ENCODE results near the gene OR52W1.

OR52W1 gene

DNA sequence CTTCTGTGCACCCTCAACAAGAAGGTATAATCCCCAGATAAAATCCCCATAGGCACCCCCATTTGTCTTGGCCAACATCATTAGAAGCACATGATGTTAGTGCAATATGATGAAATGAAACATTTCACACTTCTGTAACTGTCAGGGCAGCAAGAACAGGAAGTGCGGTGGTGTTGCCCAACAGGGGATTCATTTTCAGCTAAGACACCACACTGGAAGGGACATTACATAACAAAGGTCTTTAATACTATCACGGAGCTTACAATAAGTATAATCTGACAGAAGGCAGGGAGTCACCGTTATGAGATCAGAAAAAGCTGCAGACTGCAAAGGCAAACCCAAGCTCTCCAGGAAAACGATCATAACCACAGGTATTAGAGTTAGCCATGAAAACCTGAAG, 2.0 kb downstream of the OR52W1 start:
- H3K4me1 ChIP-seq (ENCODE audit: control insufficient read depth, insufficient read depth, low read length), result no peaks in the 10 kb centered on the region
- no peak overlapping the region for H3K4me3 ChIP-seq (ENCODE audit: insufficient read depth, low read depth, low read length)
- 78% methylated on average over 4 of the region's 4 CpGs for WGBS, 2 experiments
- H3K27ac ChIP-seq (ENCODE audit: insufficient read depth, low read depth, low read length, poor library complexity, severe bottlenecking), result no peak overlapping the region
- H3K27me3 ChIP-seq (ENCODE audit: control insufficient read depth, insufficient read depth, low read length, poor library complexity, severe bottlenecking), result no peaks in the 10 kb centered on the region
- no peaks in the 10 kb centered on the region for H3K9me3 ChIP-seq (ENCODE audit: control insufficient read depth, low read length)
- H3K36me3 ChIP-seq (ENCODE audit: control insufficient read depth, insufficient read depth, low read length), result no peaks in the 10 kb centered on the region

GRCh38 chr11:6201481-6201880, 2.5 kb downstream of the OR52W1 start:
- H3K36me3 ChIP-seq (ENCODE audit: control insufficient read depth, insufficient read depth, low read length), result no peaks in the 10 kb centered on the region
- no peaks in the 10 kb centered on the region for H3K4me1 ChIP-seq (ENCODE audit: control insufficient read depth, insufficient read depth, low read length)
- no peak overlapping the region for H3K27ac ChIP-seq (ENCODE audit: insufficient read depth, low read depth, low read length, poor library complexity, severe bottlenecking)
- no peaks in the 10 kb centered on the region for H3K9me3 ChIP-seq (ENCODE audit: control insufficient read depth, low read length)
- H3K27me3 ChIP-seq (ENCODE audit: control insufficient read depth, insufficient read depth, low read length, poor library complexity, severe bottlenecking), result no peaks in the 10 kb centered on the region
- no peak overlapping the region for H3K4me3 ChIP-seq (ENCODE audit: insufficient read depth, low read depth, low read length)
- WGBS, 2 experiments, result 88 to 92% methylated on average over 2 of the region's 2 CpGs

- no peaks in the 10 kb centered on the region for H3K4me1 ChIP-seq (ENCODE audit: control insufficient read depth, insufficient read depth, low read length)
- 94 to 96% methylated on average over 1 of the region's 1 CpG for WGBS, 2 experiments
- no peaks in the 10 kb centered on the region for H3K27me3 ChIP-seq (ENCODE audit: control insufficient read depth, insufficient read depth, low read length, poor library complexity, severe bottlenecking)
- no peak overlapping the region for H3K4me3 ChIP-seq (ENCODE audit: insufficient read depth, low read depth, low read length)
- H3K27ac ChIP-seq (ENCODE audit: insufficient read depth, low read depth, low read length, poor library complexity, severe bottlenecking), result no peak overlapping the region
- H3K36me3 ChIP-seq (ENCODE audit: control insufficient read depth, insufficient read depth, low read length), result no peaks in the 10 kb centered on the region
- no peaks in the 10 kb centered on the region for H3K9me3 ChIP-seq (ENCODE audit: control insufficient read depth, low read length)
Measured at GRCh38 chr11:6202041-6202440, 3.0 kb downstream of the OR52W1 start.

- Histone ChIP-seq H3K27ac (ENCODE audit: insufficient read depth, low read depth, low read length, poor library complexity, severe bottlenecking) (no peak overlapping the region), H3K9me3 (ENCODE audit: control insufficient read depth, low read length) (no peaks in the 10 kb centered on the region), H3K4me1 (ENCODE audit: control insufficient read depth, insufficient read depth, low read length) (no peaks in the 10 kb centered on the region), H3K27me3 (ENCODE audit: control insufficient read depth, insufficient read depth, low read length, poor library complexity, severe bottlenecking) (no peaks in the 10 kb centered on the region), H3K36me3 (ENCODE audit: control insufficient read depth, insufficient read depth, low read length) (no peaks in the 10 kb centered on the region), H3K4me3 (ENCODE audit: insufficient read depth, low read depth, low read length) (no peak overlapping the region)
- 89 to 93% methylated on average over 3 of the region's 3 CpGs for WGBS, 2 experiments
Measured at GRCh38 chr11:6203327-6203726, 4.3 kb downstream of the OR52W1 start.

GRCh38 chr11:6204706-6205105, 5.7 kb downstream of the OR52W1 start:
- H3K36me3 ChIP-seq (ENCODE audit: control insufficient read depth, insufficient read depth, low read length), result peaks cover 1% of the 10 kb centered on the region
- WGBS, 2 experiments, result 88 to 94% methylated on average over 1 of the region's 1 CpG

GRCh38 chr11:6205366-6205765, 6.3 kb downstream of the OR52W1 start, which contains the start of gene C11orf42:
C11orf42 (plus strand) TSS chr11:6205557; CDS start chr11:6205616, 59 bp downstream.
- Histone ChIP-seq H3K4me1 (ENCODE audit: control insufficient read depth, insufficient read depth, low read length) (no peaks in the 10 kb centered on the region), H3K36me3 (ENCODE audit: control insufficient read depth, insufficient read depth, low read length) (peaks cover 8% of the 10 kb centered on the region), H3K27ac (ENCODE audit: insufficient read depth, low read depth, low read length, poor library complexity, severe bottlenecking) (no peak within 1 kb of the TSS), H3K9me3 (ENCODE audit: control insufficient read depth, low read length) (no peaks in the 10 kb centered on the region), H3K4me3 (ENCODE audit: insufficient read depth, low read depth, low read length) (no peak within 1 kb of the TSS), H3K27me3 (ENCODE audit: control insufficient read depth, insufficient read depth, low read length, poor library complexity, severe bottlenecking) (no peaks in the 10 kb centered on the region)
- 94 to 100% methylated on average over 1 of the region's 1 CpG for WGBS, 2 experiments

More at GRCh38 chr11:6204706-6205105, 5.7 kb downstream of the OR52W1 start:
- H3K9me3 ChIP-seq (ENCODE audit: control insufficient read depth, low read length), result no peaks in the 10 kb centered on the region
- no peaks in the 10 kb centered on the region for H3K27me3 ChIP-seq (ENCODE audit: control insufficient read depth, insufficient read depth, low read length, poor library complexity, severe bottlenecking)
- no peak overlapping the region for H3K4me3 ChIP-seq (ENCODE audit: insufficient read depth, low read depth, low read length)
- H3K4me1 ChIP-seq (ENCODE audit: control insufficient read depth, insufficient read depth, low read length), result no peaks in the 10 kb centered on the region
- no peak overlapping the region for H3K27ac ChIP-seq (ENCODE audit: insufficient read depth, low read depth, low read length, poor library complexity, severe bottlenecking)

DNA sequence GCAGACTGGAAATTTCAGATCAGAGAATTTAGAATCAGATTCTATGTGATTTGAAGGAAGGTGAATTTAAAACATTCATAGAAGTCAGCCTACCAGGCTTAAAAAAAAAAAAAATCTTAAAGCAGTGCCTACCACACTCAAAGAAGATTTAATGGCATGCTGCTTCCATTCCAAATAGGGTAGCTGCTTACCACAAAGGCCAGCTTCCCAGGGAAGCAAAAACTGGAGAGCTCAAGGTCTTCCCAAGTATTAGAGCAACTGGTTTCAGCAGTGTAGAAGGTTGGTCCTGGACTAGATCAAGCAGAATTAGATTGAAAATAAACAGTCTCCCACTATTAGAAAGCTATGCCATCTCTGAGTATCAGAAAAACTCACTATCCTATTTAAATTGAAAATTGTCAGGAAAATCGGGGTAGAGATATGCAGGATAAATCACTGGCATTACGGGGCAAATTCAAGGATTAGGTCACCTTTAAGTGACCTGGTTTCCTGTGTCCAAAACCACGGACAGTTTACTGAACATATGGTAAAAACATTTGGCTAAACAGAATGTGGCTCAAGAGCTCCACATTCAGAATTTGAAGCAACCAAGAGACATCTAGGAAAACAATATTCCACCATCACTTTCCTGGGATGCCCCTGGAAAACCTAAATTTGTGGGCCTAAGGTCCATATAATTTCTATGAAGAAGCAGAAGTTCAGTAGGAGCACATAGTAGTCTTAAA, 7.6 kb downstream of the OR52W1 start:
- no peak overlapping the region for H3K4me3 ChIP-seq (ENCODE audit: insufficient read depth, low read depth, low read length)
- no peaks in the 10 kb centered on the region for H3K9me3 ChIP-seq (ENCODE audit: control insufficient read depth, low read length)
- no peak overlapping the region for H3K27ac ChIP-seq (ENCODE audit: insufficient read depth, low read depth, low read length, poor library complexity, severe bottlenecking)
- no peaks in the 10 kb centered on the region for H3K27me3 ChIP-seq (ENCODE audit: control insufficient read depth, insufficient read depth, low read length, poor library complexity, severe bottlenecking)
- H3K36me3 ChIP-seq (ENCODE audit: control insufficient read depth, insufficient read depth, low read length), result peaks cover 10% of the 10 kb centered on the region
- H3K4me1 ChIP-seq (ENCODE audit: control insufficient read depth, insufficient read depth, low read length), result no peaks in the 10 kb centered on the region
- WGBS, 2 experiments, result 94 to 95% methylated on average over 3 of the region's 3 CpGs

DNA sequence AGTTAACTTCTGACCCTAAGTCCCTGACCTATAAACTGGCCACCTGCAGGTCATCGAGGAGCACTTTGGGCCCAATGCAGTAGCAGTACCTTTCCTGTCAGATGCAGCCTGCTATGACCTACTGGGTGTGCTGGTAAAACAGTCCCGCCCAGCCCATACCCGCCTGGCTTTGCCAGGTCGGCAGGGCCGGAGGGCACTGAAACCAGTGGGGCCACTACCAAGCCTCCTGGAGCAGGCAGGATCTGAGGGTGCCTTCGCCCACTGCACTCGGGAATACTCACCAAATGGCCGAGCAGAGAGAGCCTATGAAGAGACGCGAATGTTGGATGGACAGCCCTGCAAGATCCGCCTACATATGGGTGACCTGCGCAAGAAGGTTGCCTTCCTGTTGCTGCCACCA, 10.8 kb downstream of the OR52W1 start:
- Histone ChIP-seq H3K27ac (ENCODE audit: insufficient read depth, low read depth, low read length, poor library complexity, severe bottlenecking) (no peak overlapping the region), H3K9me3 (ENCODE audit: control insufficient read depth, low read length) (no peaks in the 10 kb centered on the region), H3K4me1 (ENCODE audit: control insufficient read depth, insufficient read depth, low read length) (no peaks in the 10 kb centered on the region), H3K36me3 (ENCODE audit: control insufficient read depth, insufficient read depth, low read length) (peaks cover 20% of the 10 kb centered on the region), H3K4me3 (ENCODE audit: insufficient read depth, low read depth, low read length) (no peak overlapping the region), H3K27me3 (ENCODE audit: control insufficient read depth, insufficient read depth, low read length, poor library complexity, severe bottlenecking) (no peaks in the 10 kb centered on the region)
- WGBS, 2 experiments, result 95 to 96% methylated on average over 12 of the region's 12 CpGs

GRCh38 chr11:6210274-6210955, 11.4 kb downstream of the OR52W1 start:
- no peak overlapping the region for H3K27ac ChIP-seq (ENCODE audit: insufficient read depth, low read depth, low read length, poor library complexity, severe bottlenecking)
- no peaks in the 10 kb centered on the region for H3K9me3 ChIP-seq (ENCODE audit: control insufficient read depth, low read length)
- 94 to 95% methylated on average over 9 of the region's 9 CpGs for WGBS, 2 experiments
- H3K4me1 ChIP-seq (ENCODE audit: control insufficient read depth, insufficient read depth, low read length), result no peaks in the 10 kb centered on the region
- no peaks in the 10 kb centered on the region for H3K27me3 ChIP-seq (ENCODE audit: control insufficient read depth, insufficient read depth, low read length, poor library complexity, severe bottlenecking)
- H3K36me3 ChIP-seq (ENCODE audit: control insufficient read depth, insufficient read depth, low read length), result peaks cover 21% of the 10 kb centered on the region
- H3K4me3 ChIP-seq (ENCODE audit: insufficient read depth, low read depth, low read length), result no peak overlapping the region

DNA sequence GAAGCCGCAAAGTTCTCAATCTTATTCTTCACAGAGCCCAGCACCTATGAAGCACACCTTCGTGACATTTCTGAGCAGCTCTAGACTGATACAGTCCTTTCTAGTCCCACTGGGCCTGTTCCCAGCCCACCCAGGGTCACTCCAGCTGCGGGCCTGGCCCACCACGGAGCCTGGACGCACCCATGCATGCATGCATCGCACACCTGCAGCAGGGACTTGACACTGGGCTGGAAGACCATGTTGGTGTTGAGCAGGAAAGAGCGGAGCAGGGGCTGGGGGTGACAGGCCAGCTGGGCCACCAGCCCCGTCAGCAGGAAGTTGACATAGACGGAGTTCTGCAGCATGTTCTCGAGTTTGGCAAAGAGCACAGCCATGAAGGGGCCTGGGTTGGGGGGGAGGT, 15.5 kb downstream of the OR52W1 start:
- no peak overlapping the region for H3K27ac ChIP-seq (ENCODE audit: insufficient read depth, low read depth, low read length, poor library complexity, severe bottlenecking)
- no peak overlapping the region for H3K4me3 ChIP-seq (ENCODE audit: insufficient read depth, low read depth, low read length)
- peaks cover 35% of the 10 kb centered on the region for H3K36me3 ChIP-seq (ENCODE audit: control insufficient read depth, insufficient read depth, low read length)
- H3K27me3 ChIP-seq (ENCODE audit: control insufficient read depth, insufficient read depth, low read length, poor library complexity, severe bottlenecking), result no peaks in the 10 kb centered on the region
- no peaks in the 10 kb centered on the region for H3K4me1 ChIP-seq (ENCODE audit: control insufficient read depth, insufficient read depth, low read length)
- H3K9me3 ChIP-seq (ENCODE audit: control insufficient read depth, low read length), result no peaks in the 10 kb centered on the region
- WGBS, 2 experiments, result 97 to 98% methylated on average over 10 of the region's 10 CpGs
